Measurements from ENCODE around the gene DHX34.
"Not testable (repeated sequence)": the region's sequence is repeated elsewhere in the genome, so short reads cannot be mapped to it uniquely, and the experiment has no call there.

The DHX34 gene

DNA sequence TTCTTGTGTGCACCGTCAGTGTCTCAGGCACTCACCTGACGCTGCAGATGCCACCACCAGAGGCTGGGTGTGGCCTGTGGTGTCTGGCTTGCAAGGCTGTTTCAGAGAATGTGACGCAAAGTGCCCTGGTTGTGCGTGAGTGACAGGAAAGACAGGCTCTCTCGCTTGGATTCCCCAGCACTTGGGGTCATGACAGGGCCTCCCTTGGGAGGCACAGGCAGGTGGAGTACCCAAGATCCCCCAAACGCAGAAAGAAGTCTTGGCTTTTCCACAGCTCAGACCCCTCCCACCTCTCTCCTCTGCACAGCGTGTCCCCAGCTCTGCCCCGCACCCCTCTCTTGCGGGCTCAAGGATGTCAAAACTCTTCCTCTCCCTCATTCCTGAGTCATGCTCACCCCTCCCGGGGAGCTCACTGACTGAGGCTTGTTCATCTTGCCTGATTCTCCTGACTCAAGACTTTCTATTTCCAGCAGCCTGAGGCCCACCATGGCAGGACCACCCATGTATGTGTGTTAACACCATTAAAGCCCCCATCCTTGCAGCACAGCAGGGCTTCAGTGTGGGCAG, 21.0 kb downstream of the DHX34 start:
- no peak for DNase-seq (ENCODE audit: low read depth, low spot score)

DNA sequence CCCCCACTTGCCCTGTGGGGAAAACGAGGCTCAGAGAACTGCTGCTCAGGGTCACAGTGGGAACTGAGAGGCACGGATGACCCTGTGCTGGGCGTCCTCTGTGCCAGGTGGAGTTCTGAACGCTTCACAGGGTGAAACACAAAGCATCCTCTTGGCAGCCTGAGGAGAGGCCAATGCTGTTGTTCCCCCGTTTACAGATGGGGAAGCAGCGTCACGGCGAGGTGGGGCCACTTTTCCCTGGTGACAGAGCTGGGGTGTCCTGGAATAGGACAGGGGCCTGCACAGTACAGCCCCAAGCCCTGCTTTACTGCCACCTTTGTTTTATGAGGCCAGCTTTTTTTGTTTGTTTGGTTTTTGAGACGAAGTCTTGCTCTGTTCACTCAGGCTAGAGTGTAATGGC, 22.1 kb downstream of the DHX34 start:
- DNase-seq (ENCODE audit: low read depth, low spot score) = no peak

DNA sequence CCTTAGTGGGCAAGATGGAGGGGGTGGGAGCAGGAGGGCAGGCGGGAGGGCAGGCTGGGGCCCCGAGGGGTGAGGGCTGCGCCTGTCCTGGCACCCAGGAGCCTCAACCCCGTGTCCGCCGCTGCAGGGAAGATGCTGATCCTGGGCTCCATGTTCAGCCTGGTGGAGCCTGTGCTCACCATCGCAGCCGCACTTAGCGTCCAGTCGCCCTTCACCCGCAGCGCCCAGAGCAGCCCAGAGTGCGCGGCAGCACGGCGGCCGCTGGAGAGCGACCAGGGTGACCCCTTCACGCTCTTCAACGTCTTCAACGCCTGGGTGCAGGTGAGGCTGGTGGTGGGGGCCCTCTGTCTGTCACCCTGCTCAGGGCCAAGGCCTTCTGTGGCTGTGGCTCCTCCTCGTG, 23.5 kb downstream of the DHX34 start:
- no peak for DNase-seq (ENCODE audit: low read depth, low spot score)

DNA sequence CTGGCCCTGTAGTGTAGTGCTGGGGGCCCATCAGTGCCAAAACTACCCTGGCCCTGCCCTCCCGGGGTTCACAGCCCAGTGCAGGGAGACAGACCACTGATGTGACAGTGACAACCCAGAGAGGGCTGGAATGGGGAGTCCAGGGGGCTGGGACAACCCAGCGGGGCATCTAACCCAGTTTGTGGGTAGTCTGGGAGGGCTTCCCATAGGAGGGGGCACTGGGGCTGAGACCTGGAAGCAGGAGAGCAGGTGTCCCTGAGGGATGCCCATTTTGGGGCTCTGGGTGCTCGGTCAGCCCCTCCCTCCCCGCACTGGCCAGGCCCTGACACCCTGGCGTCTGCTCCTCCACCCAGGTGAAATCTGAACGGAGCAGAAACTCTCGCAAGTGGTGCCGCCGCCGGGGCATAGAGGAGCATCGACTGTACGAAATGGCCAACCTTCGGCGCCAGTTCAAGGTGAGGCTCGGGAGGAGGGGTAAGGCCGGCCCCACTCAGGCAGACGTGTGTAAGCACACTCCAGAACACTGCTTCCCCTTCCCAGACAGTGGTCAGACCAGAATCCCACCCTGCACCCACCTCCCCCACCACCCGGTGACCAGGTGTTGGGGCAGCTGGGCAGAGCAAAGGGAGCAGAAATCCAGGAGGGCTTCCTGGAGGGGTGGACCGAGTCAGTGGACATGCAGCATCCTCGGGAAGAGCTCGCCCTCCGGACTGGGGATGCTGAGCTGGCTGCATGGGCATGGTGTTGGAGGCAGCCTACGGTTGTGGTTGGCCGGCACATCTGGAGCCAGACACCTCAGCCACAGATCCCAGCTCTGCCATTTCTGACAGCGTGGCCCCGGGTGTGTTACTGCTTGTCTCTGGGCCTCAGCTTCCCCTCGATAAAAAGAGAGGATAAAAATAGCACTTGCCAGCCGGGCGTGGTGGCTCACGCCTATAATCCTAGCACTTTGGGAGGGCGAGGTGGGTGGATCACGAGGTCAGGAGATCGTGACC, 24.4 kb downstream of the DHX34 start:
- DNase-seq (ENCODE audit: low read depth, low spot score) = no peak

DNA sequence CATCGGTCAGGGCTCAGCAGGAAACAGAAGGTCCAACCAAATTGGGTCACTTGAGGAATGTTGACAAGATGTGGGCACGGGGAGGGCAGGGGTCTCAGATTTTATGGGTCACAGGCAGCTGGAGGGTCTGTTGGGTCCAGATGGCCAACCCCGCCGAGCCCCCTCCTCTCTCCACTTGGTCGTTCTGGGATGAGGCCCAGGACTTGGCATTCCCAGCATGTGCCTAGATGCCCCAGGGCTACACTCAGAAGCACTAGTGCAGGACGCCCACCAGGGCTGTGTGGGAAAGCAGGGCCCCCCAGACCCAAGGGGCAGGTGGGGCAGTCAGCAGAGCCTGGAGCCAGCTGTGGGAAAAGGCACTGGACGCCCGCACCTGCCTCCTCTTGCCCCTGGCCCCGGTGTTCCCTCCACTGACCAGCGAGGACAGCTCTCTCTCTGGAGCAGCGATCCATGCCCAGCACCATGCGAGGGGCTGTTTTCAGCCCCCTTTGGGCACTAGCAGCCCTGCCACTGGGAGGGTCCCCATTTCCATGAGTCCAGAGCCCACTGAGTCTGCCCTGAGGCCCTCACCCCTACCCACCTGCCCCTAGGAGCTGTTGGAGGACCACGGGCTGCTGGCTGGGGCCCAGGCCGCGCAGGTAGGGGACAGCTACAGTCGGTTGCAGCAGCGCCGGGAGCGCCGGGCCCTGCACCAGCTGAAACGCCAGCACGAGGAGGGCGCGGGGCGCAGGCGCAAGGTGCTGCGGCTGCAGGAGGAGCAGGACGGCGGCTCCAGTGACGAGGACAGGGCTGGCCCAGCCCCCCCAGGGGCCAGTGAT, 26.0 kb downstream of the DHX34 start:
- DNase-seq (ENCODE audit: low read depth, low spot score) = no peak

DNA sequence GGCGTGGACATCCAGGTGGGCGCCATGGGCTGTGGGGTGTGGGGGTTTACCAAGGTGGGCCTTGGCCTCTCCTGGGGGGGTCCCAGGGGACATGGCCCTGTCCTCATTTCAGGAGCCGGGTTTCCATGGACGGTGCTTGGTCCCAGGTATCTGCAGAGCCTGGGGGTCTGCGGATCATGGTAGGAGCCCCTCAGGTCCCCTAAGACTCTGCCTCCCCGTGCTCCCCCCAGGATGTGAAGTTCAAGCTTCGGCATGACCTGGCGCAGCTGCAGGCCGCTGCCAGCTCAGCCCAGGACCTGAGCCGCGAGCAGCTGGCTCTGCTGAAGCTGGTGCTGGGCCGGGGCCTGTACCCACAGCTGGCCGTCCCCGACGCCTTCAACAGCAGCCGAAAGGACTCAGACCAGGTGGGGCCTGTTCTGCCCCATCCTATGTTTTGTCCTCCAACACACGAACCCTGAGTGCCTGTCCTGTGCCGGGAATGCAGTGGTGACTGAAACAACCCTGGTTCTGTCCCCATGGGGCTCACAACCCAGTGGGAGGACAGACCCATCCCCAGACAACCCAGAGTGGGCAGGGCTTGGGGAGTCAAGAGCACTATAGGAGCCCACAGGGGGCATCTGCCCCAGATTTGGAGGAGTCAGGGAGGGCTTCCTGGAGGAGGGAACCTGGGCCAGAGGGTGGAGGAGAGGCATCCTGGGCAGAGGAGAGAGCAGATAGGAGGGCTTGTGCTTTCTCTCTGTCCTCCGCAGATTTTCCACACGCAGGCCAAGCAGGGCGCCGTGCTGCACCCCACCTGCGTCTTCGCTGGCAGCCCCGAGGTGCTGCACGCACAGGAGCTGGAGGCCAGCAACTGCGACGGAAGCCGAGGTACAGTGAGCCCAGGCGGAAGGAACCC, 26.8 kb downstream of the DHX34 start:
- no peak for DNase-seq (ENCODE audit: low read depth, low spot score)

DNA sequence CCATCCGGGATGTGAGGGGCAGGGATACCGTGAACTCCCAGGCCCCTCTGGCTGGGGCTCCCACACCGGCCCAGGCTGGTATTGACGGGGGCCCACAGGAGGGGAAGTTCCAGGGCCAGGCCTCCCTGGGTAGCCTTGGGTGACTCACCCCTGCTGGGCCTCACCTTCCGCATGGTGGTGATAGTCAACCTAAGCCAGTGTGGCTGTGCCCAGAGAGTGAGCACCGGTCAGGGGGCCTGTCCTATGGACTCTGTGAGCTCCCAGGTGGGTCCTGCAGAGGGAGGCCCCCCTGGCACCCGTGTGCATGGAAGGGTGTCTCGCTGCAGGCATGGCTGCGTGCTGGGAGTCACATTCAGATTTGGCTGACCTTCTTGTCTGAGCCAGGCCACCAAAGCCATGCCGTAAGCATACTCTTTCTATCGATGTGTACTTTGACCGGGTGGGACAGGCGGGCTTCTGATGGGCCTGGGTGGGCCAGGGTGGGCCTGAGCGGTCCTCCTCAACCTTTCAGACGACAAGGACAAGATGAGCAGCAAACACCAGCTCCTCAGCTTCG, 27.6 kb downstream of the DHX34 start:
- DNase-seq (ENCODE audit: low read depth, low spot score) = no peak

DNA sequence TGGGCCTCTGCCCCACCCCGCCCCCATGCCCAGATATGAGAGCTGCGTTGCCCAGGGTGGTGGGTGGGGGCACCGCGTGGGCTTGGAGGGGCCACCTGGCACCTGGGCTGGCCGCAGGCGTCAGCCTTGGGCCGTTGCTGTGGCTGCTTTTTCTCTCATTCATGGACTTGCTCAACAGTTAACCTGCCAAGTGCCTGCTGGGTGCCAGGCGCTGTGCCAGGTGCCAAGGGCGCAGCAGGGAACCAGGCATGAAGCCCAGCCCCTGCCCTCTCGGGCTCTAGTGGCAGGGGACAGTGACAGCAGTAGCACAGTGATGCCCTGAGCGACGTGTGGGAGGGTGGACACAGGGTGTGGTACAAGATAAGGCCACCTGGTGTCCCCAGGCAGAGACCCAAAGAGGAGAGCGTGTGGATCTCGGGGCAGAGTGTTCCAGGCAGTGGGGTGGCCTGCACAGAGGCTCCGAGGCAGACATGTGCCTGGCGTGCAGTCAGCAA, 28.1 kb downstream of the DHX34 start:
- no peak for DNase-seq (ENCODE audit: low read depth, low spot score)

DNA sequence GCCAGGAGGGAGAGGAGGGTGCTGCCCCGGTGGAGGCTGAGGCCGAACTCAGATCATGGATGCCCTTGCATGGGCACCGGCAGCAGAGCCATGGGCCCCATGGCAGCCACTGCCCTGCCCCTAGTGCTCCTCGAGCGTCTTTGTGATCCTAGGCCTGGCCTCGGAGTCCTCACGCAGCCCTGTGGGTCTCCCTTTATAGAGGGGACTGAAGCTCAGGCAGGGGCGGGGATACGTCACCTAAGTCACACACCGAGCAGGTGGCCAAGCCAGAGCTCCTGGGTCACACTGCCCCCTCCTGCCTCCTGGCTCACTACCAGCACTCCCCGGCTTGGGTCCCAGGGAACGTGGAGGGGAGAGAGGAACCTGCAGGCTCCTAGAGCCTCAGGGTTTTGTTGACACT, 28.7 kb downstream of the DHX34 start:
- DNase-seq (ENCODE audit: low read depth, low spot score) = peak; percentile 24

DNA sequence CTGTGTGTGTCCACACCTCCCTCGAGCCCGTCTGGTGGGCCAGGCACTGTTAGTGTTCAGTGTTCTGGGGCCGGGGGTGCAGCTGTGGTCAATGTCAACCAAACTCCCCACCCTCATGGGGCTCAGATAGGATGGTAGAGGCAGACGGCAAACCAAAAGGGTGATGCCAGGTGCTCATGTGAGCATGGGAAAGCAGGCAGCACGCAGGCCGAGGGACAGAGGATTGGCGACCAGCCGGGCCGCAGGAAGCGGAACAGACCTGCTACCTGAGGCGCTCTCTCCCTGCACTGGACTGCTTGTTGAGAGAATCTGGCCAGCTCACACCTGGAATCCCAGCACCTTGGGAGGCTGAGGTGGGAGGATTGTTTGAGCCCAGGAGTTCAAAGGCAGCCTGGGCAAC, 29.1 kb downstream of the DHX34 start:
- no peak for DNase-seq (ENCODE audit: low read depth, low spot score)

DNA sequence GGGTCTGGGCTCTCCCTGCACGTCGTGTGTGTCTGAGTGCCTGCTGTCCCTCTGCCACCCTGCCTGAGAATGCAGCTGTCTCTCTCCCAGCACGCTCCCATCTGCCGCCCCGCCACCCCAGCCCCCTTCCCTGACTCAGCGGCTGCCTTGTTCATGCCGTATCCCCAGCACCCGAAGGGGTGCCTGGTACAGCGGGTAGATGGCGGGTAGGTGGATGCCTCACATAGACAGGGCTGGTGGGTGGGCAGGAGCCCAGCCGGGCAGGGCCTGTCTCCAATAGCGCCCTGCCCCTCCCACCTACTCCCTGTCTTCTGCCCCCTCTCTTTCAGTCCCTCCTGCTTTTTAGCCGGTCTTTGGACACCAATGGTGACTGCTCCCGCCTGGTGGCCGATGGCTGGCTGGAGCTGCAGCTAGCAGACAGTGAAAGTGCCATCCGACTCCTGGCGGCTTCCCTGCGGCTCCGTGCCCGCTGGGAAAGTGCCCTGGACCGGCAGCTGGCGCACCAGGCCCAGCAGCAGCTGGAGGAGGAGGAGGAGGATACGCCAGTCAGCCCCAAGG, 30.3 kb downstream of the DHX34 start:
- DNase-seq (ENCODE audit: low read depth, low spot score) = no peak

DNA sequence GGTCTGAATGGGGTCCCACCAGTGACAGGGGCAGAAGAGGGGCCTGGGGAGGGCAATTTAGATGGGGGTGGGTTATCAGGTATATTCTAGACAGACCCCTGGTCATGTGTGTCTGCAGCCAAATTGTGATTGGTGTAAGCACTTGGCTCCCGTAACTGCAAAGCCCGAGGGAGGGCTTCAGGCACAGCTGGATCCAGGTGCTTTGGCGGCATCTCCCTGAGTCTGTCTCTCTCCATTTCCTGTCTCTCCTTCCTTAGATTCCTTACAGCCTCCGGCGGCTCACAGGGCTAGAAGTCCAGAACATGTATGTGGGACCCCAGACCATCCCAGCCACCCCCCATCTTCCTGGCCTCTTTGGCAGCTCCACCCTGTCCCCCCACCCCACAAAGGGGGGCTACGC, 31.4 kb downstream of the DHX34 start:
- no peak for DNase-seq (ENCODE audit: low read depth, low spot score)

DNA sequence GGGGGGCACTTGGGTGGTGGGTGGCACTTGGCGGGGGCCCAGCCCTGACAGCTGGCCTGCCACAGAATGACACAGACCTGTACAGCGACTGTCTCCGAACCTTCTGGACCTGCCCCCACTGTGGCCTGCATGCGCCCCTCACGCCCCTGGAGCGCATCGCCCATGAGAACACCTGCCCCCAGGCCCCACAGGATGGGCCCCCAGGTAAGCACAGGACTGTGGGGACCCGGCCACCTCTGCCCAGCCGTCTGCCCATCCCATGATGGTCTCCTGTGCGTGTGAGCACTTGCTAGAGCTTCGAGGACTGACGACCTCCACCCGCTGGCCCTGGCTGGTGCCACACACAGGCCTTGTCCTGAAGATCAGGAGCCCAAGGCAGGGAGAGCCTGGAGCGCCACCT, 32.0 kb downstream of the DHX34 start:
- DNase-seq (ENCODE audit: low read depth, low spot score) = no peak

DNA sequence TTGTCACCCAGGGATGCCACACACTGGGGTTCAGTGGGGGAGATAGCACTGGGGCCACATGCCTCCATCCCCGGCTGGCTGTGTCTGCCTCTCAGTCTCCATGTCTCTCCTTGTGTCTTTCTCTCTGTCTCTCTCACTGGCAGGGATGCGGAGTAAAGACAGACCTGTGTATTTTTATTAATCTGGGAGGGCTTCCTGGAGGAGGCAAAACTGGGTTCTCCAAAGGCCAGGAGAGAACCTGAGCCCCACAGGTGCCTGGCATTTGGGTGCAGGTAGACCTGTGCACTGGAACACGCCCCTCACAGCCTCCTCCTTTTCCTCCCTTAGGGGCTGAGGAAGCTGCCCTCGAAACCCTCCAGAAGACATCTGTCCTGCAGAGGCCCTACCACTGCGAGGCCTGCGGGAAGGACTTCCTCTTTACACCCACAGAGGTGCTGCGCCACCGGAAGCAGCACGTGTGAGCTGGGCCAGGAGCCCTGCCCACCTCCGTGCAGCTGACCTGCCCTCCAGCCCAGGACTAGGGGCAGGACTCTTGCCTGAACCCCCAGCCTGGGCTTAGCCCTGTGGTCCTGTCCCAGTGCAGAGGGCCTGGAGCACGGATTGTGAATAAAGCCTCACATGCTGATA, 32.7 kb downstream of the DHX34 start:
- DNase-seq (ENCODE audit: low read depth, low spot score) = no peak

DNA sequence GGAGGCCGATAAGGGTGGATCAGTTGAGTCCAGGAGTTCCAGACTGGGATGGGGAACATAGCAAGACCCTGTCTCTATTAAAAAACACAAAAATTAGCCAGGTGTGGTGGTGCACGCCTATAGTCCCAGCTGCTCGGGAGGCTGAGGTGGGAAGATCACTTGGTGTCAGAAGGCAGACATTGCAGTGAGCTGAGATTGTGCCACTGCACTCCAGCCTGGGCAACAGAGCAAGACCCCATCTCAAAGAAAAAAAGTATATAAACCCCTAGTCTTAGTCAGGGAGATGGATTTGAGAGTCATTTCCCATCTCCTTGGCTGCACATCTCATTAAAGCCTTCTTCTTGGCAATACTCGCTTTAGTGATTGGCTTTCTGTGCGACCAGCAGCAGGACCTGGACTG, 34.8 kb downstream of the DHX34 start:
- not testable (repeated sequence) for DNase-seq (ENCODE audit: low read depth, low spot score)

DNA sequence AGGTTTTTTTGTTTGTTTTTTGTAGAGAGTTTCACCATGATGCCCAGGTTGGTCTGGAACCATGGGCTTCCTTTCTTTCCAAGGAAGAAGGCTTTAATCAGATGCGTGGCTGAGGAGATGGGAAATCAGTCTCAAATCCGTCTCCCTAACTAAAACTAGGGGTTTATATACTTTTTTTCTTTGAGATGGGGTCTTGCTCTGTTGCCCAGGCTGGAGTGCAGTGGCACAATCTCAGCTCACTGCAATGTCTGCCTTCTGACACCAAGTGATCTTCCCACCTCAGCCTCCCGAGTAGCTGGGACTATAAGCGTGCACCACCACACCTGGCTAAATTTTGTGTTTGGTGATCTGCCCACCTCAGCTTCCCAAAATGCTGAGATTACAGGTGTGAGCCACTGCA, 35.4 kb downstream of the DHX34 start:
- DNase-seq (ENCODE audit: low read depth, low spot score) = not testable (repeated sequence)

DNA sequence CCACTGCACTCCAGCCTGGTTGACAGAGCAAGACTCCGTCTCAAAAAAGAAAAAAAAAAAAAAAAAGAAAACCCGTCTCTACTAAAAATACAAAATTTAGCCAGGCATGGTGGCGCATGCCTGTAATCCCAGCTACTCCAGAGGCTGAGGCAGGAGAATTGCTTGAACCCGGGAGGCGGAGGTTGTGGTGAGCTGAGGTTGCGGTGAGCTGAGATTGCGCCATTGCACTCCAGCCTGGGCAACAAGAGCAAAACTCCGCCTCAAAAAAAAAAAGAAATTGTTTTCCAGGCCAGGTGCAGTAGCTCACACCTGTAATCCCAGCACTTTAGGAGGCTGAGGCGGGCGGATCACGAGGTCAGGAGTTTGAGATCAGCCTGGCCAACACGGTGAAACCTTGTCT, 37.5 kb downstream of the DHX34 start:
- DNase-seq (ENCODE audit: low read depth, low spot score) = not testable (repeated sequence)

DNA sequence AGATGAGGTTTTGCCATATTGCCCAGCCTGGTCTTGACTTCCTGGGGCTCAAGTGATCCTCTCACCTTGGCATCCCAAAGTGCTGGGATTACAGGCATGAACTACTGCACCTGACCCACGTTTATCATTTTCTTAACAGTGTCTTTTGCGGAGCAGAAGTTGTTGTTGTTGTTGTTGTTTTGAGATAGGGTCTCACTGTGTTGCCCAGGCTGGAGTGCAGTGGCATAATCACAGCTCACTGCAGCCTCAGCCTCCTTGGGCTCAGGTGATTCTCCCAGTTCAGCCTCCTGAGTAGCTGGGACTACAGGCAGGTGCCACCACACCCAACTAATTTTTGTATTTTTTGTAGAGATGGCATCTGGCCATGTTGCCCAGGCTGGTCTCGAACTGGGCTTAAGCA, 38.5 kb downstream of the DHX34 start:
- not testable (repeated sequence) for DNase-seq (ENCODE audit: low read depth, low spot score)

DNA sequence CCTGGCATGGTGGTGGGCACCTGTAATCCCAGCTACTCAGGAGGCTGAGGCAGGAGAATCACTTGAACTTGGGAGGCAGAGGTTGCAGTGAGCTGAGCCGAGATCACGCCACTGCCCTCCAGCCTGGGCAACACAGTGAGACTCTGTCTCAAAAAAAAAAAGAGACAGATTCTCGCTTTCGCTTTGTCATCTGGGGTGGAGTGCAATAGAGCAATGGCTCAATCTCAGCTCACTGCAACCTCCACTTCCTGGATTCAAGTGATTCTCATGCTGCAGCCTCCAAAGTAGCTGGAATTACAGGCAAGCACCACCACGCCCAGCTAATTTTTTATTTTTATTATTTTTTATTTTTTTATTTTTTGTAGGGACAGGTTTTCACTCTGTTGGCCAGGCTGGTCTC, 39.6 kb downstream of the DHX34 start:
- DNase-seq (ENCODE audit: low read depth, low spot score) = not testable (repeated sequence)

DNA sequence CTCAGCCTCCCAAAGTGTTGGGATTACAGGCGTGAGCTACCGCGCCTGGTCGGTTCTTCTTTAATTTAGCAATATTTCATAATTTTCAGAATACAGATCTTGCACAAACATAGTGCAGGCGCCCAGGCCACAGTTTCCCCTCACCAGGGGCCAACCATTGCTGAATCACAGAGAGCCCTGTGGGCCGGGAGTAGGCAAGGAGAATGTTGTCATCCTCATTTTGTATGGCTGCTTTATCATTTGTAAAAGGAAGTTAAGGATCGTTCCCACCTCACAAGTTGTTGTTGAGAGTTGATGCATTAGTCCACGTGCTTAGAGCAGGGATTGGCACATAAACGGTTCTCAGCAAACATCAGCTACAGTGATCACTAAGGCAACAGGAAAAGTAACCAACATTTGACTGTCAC, 40.0 kb downstream of the DHX34 start:
- DNase-seq (ENCODE audit: low read depth, low spot score) = no peak
